A549 (cell line): ENCODE measurements around the gene C17orf107.

Source experiments
- POLR2A ChIP-seq: IDR thresholded peaks from 2 replicates; pipeline ENCODE4 v1.6.1; 2012; ENCODE audit warnings: mild to moderate bottlenecking, low read length
- TF ChIP-seq, protein P1 (sequence below): fragments of >200 bp; sonication (Bioruptor Twin); formaldehyde crosslinking; IDR thresholded peaks from 3 replicates; pipeline ENCODE4 v1.5.1; 2016

DNA sequence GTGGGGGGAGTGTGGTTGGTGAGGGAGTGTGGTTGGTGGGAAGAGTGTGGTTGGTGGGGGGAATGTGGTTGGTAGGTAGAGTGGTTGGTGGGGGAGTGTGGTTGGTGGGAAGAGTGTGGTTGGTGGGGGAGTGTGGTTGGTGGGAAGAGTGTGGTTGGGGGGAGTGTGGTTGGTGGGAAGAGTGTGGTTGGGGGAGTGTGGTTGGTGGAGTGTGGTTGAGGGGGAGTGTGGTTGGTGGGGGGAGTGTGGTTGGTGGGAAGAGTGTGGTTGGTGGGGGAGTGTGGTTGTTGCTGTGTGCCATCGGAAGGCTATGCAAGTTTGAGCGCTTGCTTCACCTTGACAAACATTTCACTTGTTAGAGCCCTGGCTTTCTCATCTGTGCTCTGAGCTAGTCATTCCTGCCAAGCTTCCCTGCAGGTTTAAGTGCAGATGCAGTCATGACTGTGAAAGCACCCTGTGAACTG is 46.1 kb upstream of the C17orf107 start:
- no peak for TF ChIP-seq POLR2A
- TF ChIP-seq, protein P1, sequence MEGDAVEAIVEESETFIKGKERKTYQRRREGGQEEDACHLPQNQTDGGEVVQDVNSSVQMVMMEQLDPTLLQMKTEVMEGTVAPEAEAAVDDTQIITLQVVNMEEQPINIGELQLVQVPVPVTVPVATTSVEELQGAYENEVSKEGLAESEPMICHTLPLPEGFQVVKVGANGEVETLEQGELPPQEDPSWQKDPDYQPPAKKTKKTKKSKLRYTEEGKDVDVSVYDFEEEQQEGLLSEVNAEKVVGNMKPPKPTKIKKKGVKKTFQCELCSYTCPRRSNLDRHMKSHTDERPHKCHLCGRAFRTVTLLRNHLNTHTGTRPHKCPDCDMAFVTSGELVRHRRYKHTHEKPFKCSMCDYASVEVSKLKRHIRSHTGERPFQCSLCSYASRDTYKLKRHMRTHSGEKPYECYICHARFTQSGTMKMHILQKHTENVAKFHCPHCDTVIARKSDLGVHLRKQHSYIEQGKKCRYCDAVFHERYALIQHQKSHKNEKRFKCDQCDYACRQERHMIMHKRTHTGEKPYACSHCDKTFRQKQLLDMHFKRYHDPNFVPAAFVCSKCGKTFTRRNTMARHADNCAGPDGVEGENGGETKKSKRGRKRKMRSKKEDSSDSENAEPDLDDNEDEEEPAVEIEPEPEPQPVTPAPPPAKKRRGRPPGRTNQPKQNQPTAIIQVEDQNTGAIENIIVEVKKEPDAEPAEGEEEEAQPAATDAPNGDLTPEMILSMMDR, result no peak
